ENCODE data around the gene PRRC2A.

DNA sequence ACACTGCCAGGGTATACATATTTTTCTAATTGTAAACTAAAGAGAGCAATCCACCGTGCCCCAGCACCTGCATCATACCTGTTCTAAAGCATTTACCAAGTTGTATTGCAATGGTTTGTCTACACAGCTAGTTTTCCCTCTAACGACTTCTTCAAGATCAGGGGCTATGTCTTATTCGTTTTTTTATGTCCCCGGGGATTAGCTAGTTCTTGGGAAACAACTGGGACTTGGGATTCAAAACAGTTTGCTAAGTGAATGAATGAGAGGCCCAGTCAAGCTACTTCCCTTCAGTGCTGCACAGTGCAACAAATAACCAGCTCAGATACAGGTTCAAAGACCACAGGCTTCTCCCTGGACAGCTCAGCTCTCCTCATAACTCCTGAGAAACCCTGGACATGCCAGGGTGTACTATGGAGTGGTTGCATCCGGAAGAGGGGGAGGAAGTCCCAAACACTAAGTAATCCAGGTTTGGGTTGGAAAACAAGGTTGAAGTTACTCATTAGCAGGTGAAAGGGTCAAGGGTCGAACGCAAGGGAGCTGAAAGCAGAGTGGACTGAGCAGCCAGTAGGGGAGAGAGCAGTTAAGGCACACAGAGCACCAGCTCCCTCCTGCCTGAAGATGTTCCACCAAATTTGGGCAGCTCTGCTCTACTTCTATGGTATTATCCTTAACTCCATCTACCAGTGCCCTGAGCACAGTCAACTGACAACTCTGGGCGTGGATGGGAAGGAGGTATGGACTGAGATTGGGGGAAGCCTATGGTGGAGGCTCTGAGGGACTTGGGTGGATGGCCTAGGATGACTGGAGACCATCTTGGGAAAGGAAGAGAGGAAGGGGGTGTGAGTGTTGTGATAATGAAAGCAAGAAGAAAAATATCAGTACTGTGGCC, 35.1 kb downstream of the PRRC2A start, which contains the start of gene APOM:
- no peak for TF ChIP-seq POLR2A (IDR thresholded peaks at IDR 0.05; ENCODE audit: low read length)
- no peak for TF ChIP-seq GATA1 (IDR thresholded peaks at IDR 0.05; ENCODE audit: low read depth, low read length)
